WTC11 (cell line): ENCODE results near the gene SYNRG. TPM values are rescaled to one million over a fixed set of nuclear protein-coding genes. Genes with fewer than 3 reads are reported as not detected.
A peak's percentile ranks its signal among the peaks of the same experiment; 100 is the strongest.

Experiments used
- ATAC-seq: fragments of 200-7000 bp; cut with Tn5 transposase; 2 replicates; pipeline ENCODE4 v1.10.0; 2021; ENCODE audit warnings: mild to moderate bottlenecking, moderate library complexity
- CTCF ChIA-PET: fragments of 300-600 bp; sonication (Branson Sonifier 250); formaldehyde crosslinking; loops from one replicate; lab custom pipeline; 2021; ENCODE audit warnings: antibody characterized with exemption; lab: Charles Lee
- POLR2A ChIA-PET: fragments of 350-600 bp; sonication (Branson Sonifier 250); formaldehyde crosslinking; loops from one replicate; lab custom pipeline; 2021; ENCODE audit warnings: antibody characterized with exemption; lab: Charles Lee
- DNase-seq: peaks from one replicate; pipeline ENCODE4 v3.0.0; 2021; ENCODE audit warnings: low spot score
- H3K27ac Mint-ChIP-seq: 2 replicates; pipeline ENCODE4 v1.8.0; 2021; ENCODE audit warnings: mixed read lengths
- H3K27me3 Mint-ChIP-seq: 2 replicates; pipeline ENCODE4 v1.8.0; 2021; ENCODE audit warnings: low read depth, mild to moderate bottlenecking, moderate library complexity, mixed read lengths
- H3K36me3 Mint-ChIP-seq: 2 replicates; pipeline ENCODE4 v1.8.0; 2021; ENCODE audit warnings: mixed read lengths
- H3K4me1 Mint-ChIP-seq: 2 replicates; pipeline ENCODE4 v1.8.0; 2022; ENCODE audit warnings: mixed read lengths
- H3K4me3 Mint-ChIP-seq: 2 replicates; pipeline ENCODE4 v1.8.0; 2021; ENCODE audit warnings: mild to moderate bottlenecking, moderate library complexity, mixed read lengths
- H3K9me3 Mint-ChIP-seq: 2 replicates; pipeline ENCODE4 v1.8.0; 2021; ENCODE audit warnings: mixed read lengths
- AR ChIP-seq: fragments of 250-450 bp; sonication (Bioruptor Pico); IDR thresholded peaks from 2 replicates; pipeline ENCODE4 v1.9.0; 2021; ENCODE audit warnings: mild to moderate bottlenecking
- ATF2 ChIP-seq: sonication (generic); formaldehyde crosslinking; IDR thresholded peaks from 2 replicates; pipeline ENCODE4 v1.8.1; 2022; ENCODE audit warnings: low read depth, missing genetic modification reagents, borderline replicate concordance
- ATF6 ChIP-seq: sonication (generic); formaldehyde crosslinking; IDR thresholded peaks from 2 replicates; pipeline ENCODE4 v1.8.1; 2023; ENCODE audit warnings: mild to moderate bottlenecking, missing genetic modification reagents
- CREM ChIP-seq: sonication (generic); formaldehyde crosslinking; IDR thresholded peaks from 2 replicates; pipeline ENCODE4 v1.8.1; 2022; ENCODE audit warnings: mild to moderate bottlenecking, missing genetic modification reagents, moderate library complexity
- FOXP1 ChIP-seq: sonication (generic); formaldehyde crosslinking; IDR thresholded peaks from 2 replicates; pipeline ENCODE4 v1.8.0; 2022; ENCODE audit warnings: missing genetic modification reagents, mild to moderate bottlenecking, moderate library complexity, borderline replicate concordance
- JUN ChIP-seq: sonication (generic); formaldehyde crosslinking; IDR thresholded peaks from 2 replicates; pipeline ENCODE4 v1.8.0; 2023; ENCODE audit warnings: mild to moderate bottlenecking, missing genetic modification reagents
- MLX ChIP-seq: sonication (generic); formaldehyde crosslinking; IDR thresholded peaks from 2 replicates; pipeline ENCODE4 v1.8.1; 2023; ENCODE audit warnings: mild to moderate bottlenecking, missing genetic modification reagents, moderate library complexity
- NFATC4 ChIP-seq: fragments of 250-450 bp; sonication (Bioruptor Pico); IDR thresholded peaks from 2 replicates; pipeline ENCODE4 v1.9.0; 2021; ENCODE audit warnings: mild to moderate bottlenecking
- NFYB ChIP-seq: sonication (generic); formaldehyde crosslinking; conservative IDR thresholded peaks from 2 replicates; pipeline ENCODE4 v1.8.0; 2022; ENCODE audit warnings: low read depth, missing genetic modification reagents
- NR3C1 ChIP-seq: sonication (generic); formaldehyde crosslinking; conservative IDR thresholded peaks from 2 replicates; pipeline ENCODE4 v1.8.1; 2023; ENCODE audit warnings: low read depth, mild to moderate bottlenecking, missing genetic modification reagents
- PREB ChIP-seq: sonication (generic); formaldehyde crosslinking; IDR thresholded peaks from 2 replicates; pipeline ENCODE4 v1.8.1; 2022; ENCODE audit warnings: mild to moderate bottlenecking, missing genetic modification reagents, moderate library complexity, borderline replicate concordance
- RORB ChIP-seq: fragments of 250-450 bp; sonication (Bioruptor Pico); IDR thresholded peaks from 2 replicates; pipeline ENCODE4 v1.9.0; 2021; ENCODE audit warnings: mild to moderate bottlenecking
- SOX15 ChIP-seq: fragments of 250-450 bp; sonication (Bioruptor Pico); IDR thresholded peaks from 2 replicates; pipeline ENCODE4 v1.9.0; 2021; ENCODE audit warnings: mild to moderate bottlenecking
- SP1 ChIP-seq: sonication (generic); formaldehyde crosslinking; conservative IDR thresholded peaks from 2 replicates; pipeline ENCODE4 v1.8.1; 2022; ENCODE audit warnings: missing genetic modification reagents
- TEAD1 ChIP-seq: sonication (generic); formaldehyde crosslinking; IDR thresholded peaks from 2 replicates; pipeline ENCODE4 v1.8.0; 2022; ENCODE audit warnings: mild to moderate bottlenecking, missing genetic modification reagents
- USF2 ChIP-seq: sonication (generic); formaldehyde crosslinking; IDR thresholded peaks from 2 replicates; pipeline ENCODE4 v1.8.1; 2023; ENCODE audit warnings: mild to moderate bottlenecking, missing genetic modification reagents, moderate library complexity
- ZBTB43 ChIP-seq: sonication (generic); formaldehyde crosslinking; IDR thresholded peaks from 2 replicates; pipeline ENCODE4 v1.8.1; 2023; ENCODE audit warnings: mild to moderate bottlenecking, missing genetic modification reagents
- ZNF121 ChIP-seq: sonication (generic); formaldehyde crosslinking; IDR thresholded peaks from 2 replicates; pipeline ENCODE4 v1.8.0; 2023; ENCODE audit warnings: missing genetic modification reagents
- ZNF423 ChIP-seq: fragments of 250-450 bp; sonication (Bioruptor Pico); IDR thresholded peaks from 2 replicates; pipeline ENCODE4 v2.1.2; 2022; ENCODE audit warnings: mild to moderate bottlenecking, moderate library complexity
- total RNA-seq: library from RNA; stranded (reverse); gene quantifications from 3 replicates; pipeline ENCODE4 v1.2.3, GENCODE V29; 2021

The SYNRG gene
- total RNA-seq, 1 experiment from 2014 or later, result 31.3 TPM

- peaks cover 4% of the 10 kb centered on the region for H3K4me1 Mint-ChIP-seq
- ChIA-PET CTCF (interaction anchor here (2.4 kb wide), 1 partner anchor 40 kb away, joined by 10 read pairs; no protein-coding TSS in a partner anchor), POLR2A (no interaction called here)
- ATAC-seq, result no peak
- peaks cover 50% of the 10 kb centered on the region for H3K36me3 Mint-ChIP-seq
- H3K4me3 Mint-ChIP-seq, result no peak overlapping the region
- TF ChIP-seq JUN (no peak), USF2 (CRISPR knock-in tag) (no peak), SOX15 (no peak), PREB (CRISPR knock-in tag) (no peak)
- peaks cover 12% of the 10 kb centered on the region for H3K9me3 Mint-ChIP-seq
- peaks cover 3% of the 10 kb centered on the region; the same call in 1 of the 2 replicates for H3K27me3 Mint-ChIP-seq
- no peak for DNase-seq
- no peak overlapping the region for H3K27ac Mint-ChIP-seq
These were observed 41.7 kb downstream of the SYNRG start for GRCh38 chr17:37567538-37567937.

- no peak for TF ChIP-seq ATF2 (CRISPR knock-in tag)
- Mint-ChIP-seq H3K27me3 (peaks cover 3% of the 10 kb centered on the region; the same call in 1 of the 2 replicates), H3K4me3 (no peak overlapping the region), H3K9me3 (peaks cover 12% of the 10 kb centered on the region), H3K36me3 (peaks cover 50% of the 10 kb centered on the region), H3K4me1 (peaks cover 8% of the 10 kb centered on the region), H3K27ac (no peak overlapping the region)
- ChIA-PET POLR2A (no interaction called here), CTCF (interaction anchor here (0.8 kb wide), 1 partner anchor 194 kb away, joined by 3 read pairs; no protein-coding TSS in a partner anchor)
- DNase-seq, result no peak
- ATAC-seq, result no peak
These were observed 42.1 kb downstream of the SYNRG start for GRCh38 chr17:37567137-37567536.

GRCh38 chr17:37564252-37564651, 45.0 kb downstream of the SYNRG start:
- Mint-ChIP-seq H3K36me3 (peaks cover 49% of the 10 kb centered on the region), H3K9me3 (peaks cover 12% of the 10 kb centered on the region), H3K27me3 (peaks cover 3% of the 10 kb centered on the region; the same call in 1 of the 2 replicates), H3K27ac (peak overlapping the region; percentile 32; the same call in 1 of the 2 replicates), H3K4me3 (no peak overlapping the region), H3K4me1 (peaks cover 14% of the 10 kb centered on the region)
- DNase-seq, result no peak
- no peak for ATAC-seq
- CTCF ChIA-PET, result no interaction called here
- TF ChIP-seq RORB (CRISPR knock-in tag) (no peak), CREM (no peak), NFATC4 (CRISPR knock-in tag) (no peak), AR (CRISPR knock-in tag) (no peak), MLX (CRISPR knock-in tag) (no peak), ATF6 (CRISPR knock-in tag) (no peak), FOXP1 (no peak), NFYB (CRISPR knock-in tag) (no peak), SOX15 (no peak), SP1 (CRISPR knock-in tag) (no peak), PREB (CRISPR knock-in tag) (no peak), ZNF121 (CRISPR knock-in tag) (no peak), TEAD1 (CRISPR knock-in tag) (no peak), ZNF423 (CRISPR knock-in tag) (no peak), NR3C1 (no peak), ZBTB43 (CRISPR knock-in tag) (no peak)
- POLR2A ChIA-PET, result no interaction called here
